IMR-90 (cell line): ENCODE measurements around the gene CLUH. TPM values are rescaled to one million over a fixed set of nuclear protein-coding genes. Genes with fewer than 3 reads are reported as not detected.

ENCODE experiments used
- ATAC-seq: fragments of 200-7000 bp; cut with Tn5 transposase; 2 replicates; pipeline ENCODE4 v1.9.1; 2020; ENCODE audit warnings: low read depth, mild to moderate bottlenecking, moderate library complexity
- BruUV-seq: library from RNA; stranded (reverse); fragments of 400-500 nt; replicated peaks from 2 replicates; lab custom pipeline; 2021; lab: Mats Ljungman, UMichigan
- CTCF ChIA-PET: fragments of 300-600 bp; formaldehyde crosslinking; extraction: SDS; loops from one replicate; lab custom pipeline; 2021; ENCODE audit warnings: antibody characterized with exemption; lab: Yijun Ruan, JAX
- POLR2A ChIA-PET: fragments of 300-600 bp; sonication (Branson Sonifier 250); formaldehyde crosslinking; loops from one replicate; lab custom pipeline; 2022; ENCODE audit warnings: antibody characterized with exemption; ENCODE audit not compliant: unreplicated experiment; lab: Charles Lee
- DNase-seq: peaks from one replicate; pipeline ENCODE4 v3.0.0; 2013
- H2AFZ ChIP-seq: replicated peaks from 2 replicates; pipeline ENCODE3; 2013; ENCODE audit warnings: low read length, mild to moderate bottlenecking; ENCODE audit not compliant: poor library complexity
- H2AK5ac ChIP-seq: 2 replicates; pipeline ENCODE4 v1.6.1; 2013; ENCODE audit warnings: low read depth, low read length, inconsistent platforms
- H2AK9ac ChIP-seq: replicated peaks from 2 replicates; pipeline ENCODE3; 2013; ENCODE audit warnings: mild to moderate bottlenecking, low read depth, low read length, moderate library complexity; ENCODE audit not compliant: poor library complexity
- H2BK120ac ChIP-seq: 2 replicates; pipeline ENCODE4 v1.6.1; 2013; ENCODE audit warnings: low read depth, low read length, inconsistent platforms
- H2BK15ac ChIP-seq: 3 replicates; pipeline ENCODE4 v1.6.1; 2013; ENCODE audit warnings: low read depth, low read length, inconsistent platforms
- H2BK20ac ChIP-seq: 2 replicates; pipeline ENCODE4 v1.6.1; 2013; ENCODE audit warnings: low read depth, mild to moderate bottlenecking, inconsistent platforms, low read length, moderate library complexity
- H2BK5ac ChIP-seq: 2 replicates; pipeline ENCODE4 v1.6.1; 2013; ENCODE audit warnings: mild to moderate bottlenecking, low read depth, low read length, inconsistent platforms; ENCODE audit not compliant: poor library complexity, severe bottlenecking
- H3K14ac ChIP-seq: replicated peaks from 2 replicates; pipeline ENCODE4 v1.6.1; 2013; ENCODE audit warnings: low read depth, low read length, inconsistent platforms
- H3K18ac ChIP-seq: 2 replicates; pipeline ENCODE4 v1.6.1; 2013; ENCODE audit warnings: low read depth, low read length, control low read depth
- H3K23ac ChIP-seq: 2 replicates; pipeline ENCODE4 v1.6.1; 2013; ENCODE audit warnings: low read depth, low read length, inconsistent platforms
- H3K27ac ChIP-seq: 2 replicates; pipeline ENCODE4 v1.5.1; 2013; ENCODE audit warnings: mild to moderate bottlenecking, control low read depth, low read length; ENCODE audit not compliant: insufficient read depth
- H3K27me3 ChIP-seq: 2 replicates; pipeline ENCODE4 v1.6.1; 2013; ENCODE audit warnings: low read length; ENCODE audit not compliant: control insufficient read depth, insufficient read depth
- H3K36me3 ChIP-seq: 2 replicates; pipeline ENCODE4 v1.6.1; 2013; ENCODE audit warnings: low read length, mixed read lengths; ENCODE audit not compliant: control insufficient read depth, insufficient read depth
- H3K4ac ChIP-seq: 2 replicates; pipeline ENCODE4 v1.6.1; 2013; ENCODE audit warnings: low read depth, low read length, inconsistent platforms
- H3K4me1 ChIP-seq: 2 replicates; pipeline ENCODE4 v1.6.1; 2013; ENCODE audit warnings: low read length, mixed read lengths; ENCODE audit not compliant: control insufficient read depth, insufficient read depth
- H3K4me2 ChIP-seq: 2 replicates; pipeline ENCODE4 v1.6.1; 2013; ENCODE audit warnings: low read depth, mild to moderate bottlenecking, control low read depth, low read length, moderate library complexity
- H3K4me3 ChIP-seq: 2 replicates; pipeline ENCODE4 v1.5.1; 2013; ENCODE audit warnings: low read depth, mild to moderate bottlenecking, control low read depth, low read length, moderate library complexity; ENCODE audit not compliant: insufficient read depth
- H3K56ac ChIP-seq: 2 replicates; pipeline ENCODE4 v1.6.1; 2013; ENCODE audit warnings: low read length, inconsistent platforms; ENCODE audit not compliant: insufficient read depth; ENCODE audit errors: extremely low read depth
- H3K79me1 ChIP-seq, 2 experiments: 2 replicates each; pipeline ENCODE4 v1.6.1; 2013; ENCODE audit warnings: low read length in 2 of 2, inconsistent platforms in 1 of 2, low read depth in 1 of 2
- H3K9ac ChIP-seq: 2 replicates; pipeline ENCODE4 v1.6.1; 2013; ENCODE audit warnings: low read depth, low read length, control low read depth
- H3K9me1 ChIP-seq: 2 replicates; pipeline ENCODE4 v1.6.1; 2013; ENCODE audit warnings: low read length, inconsistent platforms; ENCODE audit not compliant: insufficient read depth
- H3K9me3 ChIP-seq: 2 replicates; pipeline ENCODE4 v1.6.1; 2013; ENCODE audit warnings: low read length; ENCODE audit not compliant: control insufficient read depth, insufficient read depth
- H4K20me1 ChIP-seq: 2 replicates; pipeline ENCODE4 v1.6.1; 2013; ENCODE audit warnings: low read length, inconsistent platforms; ENCODE audit not compliant: insufficient read depth
- H4K5ac ChIP-seq: 2 replicates; pipeline ENCODE4 v1.6.1; 2013; ENCODE audit warnings: mild to moderate bottlenecking, low read depth, low read length, control low read depth
- H4K8ac ChIP-seq, 2 experiments: 2 replicates each; pipeline ENCODE4 v1.6.1; 2013; ENCODE audit warnings: low read depth in 2 of 2, low read length in 2 of 2, control low read depth in 1 of 2, inconsistent platforms in 1 of 2
- H4K91ac ChIP-seq: 2 replicates; pipeline ENCODE4 v1.6.1; 2013; ENCODE audit warnings: low read depth, low read length, inconsistent platforms; ENCODE audit not compliant: insufficient read depth
- BHLHE40 ChIP-seq: fragments of 150-350 bp; IDR thresholded peaks from 2 replicates; pipeline ENCODE4 v1.6.1; 2016; ENCODE audit warnings: mild to moderate bottlenecking, low read depth, low read length
- CEBPB ChIP-seq: IDR thresholded peaks from 2 replicates; pipeline ENCODE4 v1.6.1; 2012; ENCODE audit warnings: low read depth, low read length, improper control_type of control experiment
- CHD1 ChIP-seq: IDR thresholded peaks from 2 replicates; pipeline ENCODE4 v1.6.1; 2012; ENCODE audit warnings: low read depth, low read length, improper control_type of control experiment
- CTCF ChIP-seq: conservative IDR thresholded peaks from 2 replicates; pipeline ENCODE4 v1.5.1; 2012; ENCODE audit warnings: mild to moderate bottlenecking, low read depth, low read length, improper control_type of control experiment
- FOS ChIP-seq: fragments of 150-350 bp; IDR thresholded peaks from 2 replicates; pipeline ENCODE4 v1.6.1; 2016; ENCODE audit warnings: low read depth, low read length
- MAFK ChIP-seq: IDR thresholded peaks from 2 replicates; pipeline ENCODE4 v1.6.1; 2012; ENCODE audit warnings: low read depth, low read length, improper control_type of control experiment
- MAZ ChIP-seq: IDR thresholded peaks from 2 replicates; pipeline ENCODE4 v1.6.1; 2012; ENCODE audit warnings: low read depth, mild to moderate bottlenecking, low read length, improper control_type of control experiment, moderate library complexity, borderline replicate concordance
- MXI1 ChIP-seq: IDR thresholded peaks from 2 replicates; pipeline ENCODE4 v1.6.1; 2012; ENCODE audit warnings: low read depth, mild to moderate bottlenecking, low read length, moderate library complexity, borderline replicate concordance
- NFE2L2 ChIP-seq: fragments of 150-350 bp; IDR thresholded peaks from 2 replicates; pipeline ENCODE4 v1.6.1; 2016; ENCODE audit warnings: low read depth, mild to moderate bottlenecking, low read length
- POLR2A ChIP-seq: IDR thresholded peaks from 2 replicates; pipeline ENCODE4 v1.6.1; 2012; ENCODE audit warnings: mild to moderate bottlenecking, low read depth, low read length
- RAD21 ChIP-seq: IDR thresholded peaks from 2 replicates; pipeline ENCODE4 v1.6.1; 2012; ENCODE audit warnings: low read length, improper control_type of control experiment
- RCOR1 ChIP-seq: IDR thresholded peaks from 2 replicates; pipeline ENCODE4 v1.6.1; 2012; ENCODE audit warnings: mild to moderate bottlenecking, low read length, improper control_type of control experiment; ENCODE audit not compliant: insufficient replicate concordance
- RFX5 ChIP-seq: IDR thresholded peaks from 2 replicates; pipeline ENCODE4 v1.8.0; 2012; ENCODE audit warnings: low read depth, mild to moderate bottlenecking, low read length, moderate library complexity
- SMC3 ChIP-seq: fragments of 150-350 bp; IDR thresholded peaks from 2 replicates; pipeline ENCODE4 v1.6.1; 2016; ENCODE audit warnings: low read depth, mild to moderate bottlenecking, antibody characterized with exemption, low read length, moderate library complexity
- USF2 ChIP-seq: fragments of 150-350 bp; IDR thresholded peaks from 2 replicates; pipeline ENCODE4 v1.6.1; 2017; ENCODE audit warnings: mild to moderate bottlenecking, antibody characterized with exemption, low read length, low read depth
- WGBS, 2 experiments: methylation state at CpG; one replicate each; pipeline versions ENCODE4 v1.1.5 to v1.1.7; 2013; ENCODE audit warnings: missing lambda C conversion rate in 2 of 2; ENCODE audit not compliant: insufficient read length in 1 of 2; ENCODE audit errors: extremely low coverage in 2 of 2; 5-methylcytosine and 5-hydroxymethylcytosine counted together
- dilution Hi-C: fragments of 300-500 bp; cut with HindIII; formaldehyde crosslinking; loops from one replicate; pipeline ENCODE4 v1.14.3; 2018; ENCODE audit warnings: low sequenced_read_pairs; ENCODE audit not compliant: unreplicated experiment
- in situ Hi-C: fragments of 300-500 bp; cut with MboI; formaldehyde crosslinking; loops from 3 replicates; pipeline ENCODE4 v1.14.3; 2019; ENCODE audit warnings: low sequenced_read_pairs, inconsistent platforms, mixed read lengths
- intact Hi-C: fragments of 100-400 bp; cut with micrococcal nuclease; formaldehyde crosslinking; loops from 2 replicates; pipeline ENCODE4 v1.10.0; 2022
- polyA plus RNA-seq, 3 experiments: library from polyadenylated mRNA; depleted of rRNA; stranded (reverse); fragments of >200 nt; gene quantifications; 2 replicates each; pipeline ENCODE4 v1.2.3, GENCODE V29; 2012; ENCODE audit warnings: low replicate concordance in 1 of 3
- total RNA-seq: library from RNA; depleted of rRNA; stranded (reverse); fragments of >200 nt; gene quantifications from 2 replicates; pipeline ENCODE4 v1.2.3, GENCODE V29; 2012

CLUH gene
- total and polyA plus RNA-seq, 2 of the 4 experiments (the other 2 are of a cell fraction), result 12.9 to 42.0 TPM

- dilution Hi-C loops (no loop called here), in situ Hi-C loops (no loop called here), intact Hi-C loops (no loop called here)
- no peak for DNase-seq
- no peak overlapping the region for H4K5ac ChIP-seq
- no TSS peak for BruUV-seq
- H4K91ac ChIP-seq, result no peak overlapping the region
- H2AK9ac ChIP-seq, result no peak overlapping the region
- no peak overlapping the region for H3K9ac ChIP-seq
- H3K4me2 ChIP-seq, result no peak overlapping the region
- ChIA-PET CTCF (no interaction called here), POLR2A (no interaction called here)
- no peak overlapping the region for H2BK120ac ChIP-seq
- H3K56ac ChIP-seq, result no peak overlapping the region
- no peak overlapping the region for H3K27ac ChIP-seq
- WGBS, 2 experiments, result 87% methylated on average over 29 of the region's 62 CpGs; no CpG with 5 or more reads in 1 of the 2 experiments
- no peak overlapping the region for H3K18ac ChIP-seq
- H2BK15ac ChIP-seq, result no peak overlapping the region
- H4K20me1 ChIP-seq, result peaks cover 15% of the 10 kb centered on the region
- H2BK5ac ChIP-seq, result no peak overlapping the region
- H3K4me1 ChIP-seq, result peaks cover 5% of the 10 kb centered on the region; the same call in 1 of the 2 replicates
- ATAC-seq, result no peak
- H3K9me1 ChIP-seq, result peaks cover 6% of the 10 kb centered on the region; the same call in 1 of the 2 replicates
- H3K27me3 ChIP-seq, result no peaks in the 10 kb centered on the region
- H3K79me1 ChIP-seq, result peaks cover 0 to 22% of the 10 kb centered on the region in 2 experiments; a peak in 2 of 4 replicates
- no peak overlapping the region for H3K14ac ChIP-seq
- no peak overlapping the region for H2AFZ ChIP-seq
- H3K23ac ChIP-seq, result no peak overlapping the region
- H3K4ac ChIP-seq, result no peak overlapping the region
- H4K8ac ChIP-seq, result no peak overlapping the region
- no peaks in the 10 kb centered on the region for H3K9me3 ChIP-seq
- no peak overlapping the region for H2BK20ac ChIP-seq
- no peak overlapping the region for H3K4me3 ChIP-seq
- H3K36me3 ChIP-seq, result peaks cover 30% of the 10 kb centered on the region
- no peak overlapping the region for H2AK5ac ChIP-seq
- TF ChIP-seq CTCF (no peak), USF2 (no peak), RAD21 (no peak), BHLHE40 (no peak), MAZ (no peak), CHD1 (no peak), RFX5 (no peak), MXI1 (no peak), SMC3 (no peak), CEBPB (no peak), NFE2L2 (no peak), RCOR1 (no peak), POLR2A (no peak), FOS (no peak), MAFK (no peak)
These were observed 20.3 kb downstream of the CLUH start for GRCh38 chr17:2691069-2691871.
